HG02884 (cell line): ENCODE data around the gene PPP4R4.

ENCODE experiments used
- ATAC-seq: cut with Tn5 transposase; IDR thresholded peaks from one replicate; pipeline ENCODE4 v1.9.1; 2021; ENCODE audit warnings: mild to moderate bottlenecking, moderate library complexity; ENCODE audit not compliant: unreplicated experiment

The PPP4R4 gene, protein sequence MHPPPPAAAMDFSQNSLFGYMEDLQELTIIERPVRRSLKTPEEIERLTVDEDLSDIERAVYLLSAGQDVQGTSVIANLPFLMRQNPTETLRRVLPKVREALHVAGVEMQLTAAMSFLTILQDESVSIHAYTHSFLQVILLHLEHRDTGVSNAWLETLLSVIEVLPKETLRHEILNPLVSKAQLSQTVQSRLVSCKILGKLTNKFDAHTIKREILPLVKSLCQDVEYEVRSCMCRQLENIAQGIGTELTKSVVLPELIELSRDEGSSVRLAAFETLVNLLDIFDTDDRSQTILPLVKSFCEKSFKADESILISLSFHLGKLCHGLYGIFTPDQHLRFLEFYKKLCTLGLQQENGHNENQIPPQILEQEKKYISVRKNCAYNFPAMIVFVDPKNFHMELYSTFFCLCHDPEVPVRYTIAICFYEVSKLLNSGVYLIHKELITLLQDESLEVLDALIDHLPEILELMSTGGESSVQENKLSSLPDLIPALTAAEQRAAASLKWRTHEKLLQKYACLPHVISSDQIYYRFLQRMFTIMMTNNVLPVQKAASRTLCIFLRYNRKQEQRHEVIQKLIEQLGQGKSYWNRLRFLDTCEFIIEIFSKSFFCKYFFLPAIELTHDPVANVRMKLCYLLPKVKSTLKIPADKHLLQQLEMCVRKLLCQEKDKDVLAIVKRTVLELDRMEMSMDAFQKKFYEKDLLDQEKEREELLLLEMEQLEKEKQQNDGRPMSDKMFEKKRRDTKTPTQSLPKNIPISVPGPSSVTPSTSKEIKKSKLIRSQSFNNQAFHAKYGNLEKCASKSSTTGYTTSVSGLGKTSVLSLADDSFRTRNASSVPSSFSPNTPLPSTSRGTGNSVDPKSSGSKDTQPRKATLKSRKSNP

DNA sequence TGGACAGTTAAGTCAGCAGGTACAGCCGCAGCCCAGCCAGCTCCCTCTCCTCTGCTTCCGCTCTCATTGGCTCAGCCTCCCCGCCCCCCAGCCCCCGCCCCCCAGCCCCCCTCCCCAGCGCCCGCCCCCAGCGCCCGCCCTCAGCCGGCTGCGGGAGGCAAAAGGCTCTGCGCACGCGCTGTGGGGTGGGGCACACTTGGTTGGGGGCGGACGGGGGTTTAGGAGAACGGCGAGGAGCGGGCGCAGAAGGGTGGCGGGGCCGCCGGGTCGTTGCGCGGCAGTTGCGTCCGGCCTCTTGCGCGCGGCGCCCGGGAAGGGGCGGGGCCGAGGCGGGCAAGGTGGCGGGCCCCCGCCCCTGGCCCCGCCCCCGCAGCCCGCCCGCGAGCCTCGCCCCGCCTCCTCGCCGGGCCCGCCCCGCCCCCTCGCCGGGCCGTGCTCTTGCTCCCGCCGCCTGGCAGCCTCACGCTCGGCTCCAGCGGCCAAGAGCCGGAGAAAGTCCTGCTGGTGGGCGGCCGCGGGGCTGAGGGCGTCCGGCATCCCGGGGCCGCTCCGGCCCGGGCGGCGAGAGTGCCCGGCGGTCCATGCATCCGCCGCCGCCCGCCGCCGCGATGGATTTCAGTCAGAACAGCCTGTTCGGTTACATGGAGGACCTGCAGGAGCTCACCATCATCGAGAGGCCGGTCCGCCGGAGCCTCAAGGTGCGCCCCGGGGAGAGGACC lies at the start of gene PPP4R4:
Gene PPP4R4 (plus strand): TSS at position 438 of the 719 bp plus-strand sequence. CDS start 144 bp downstream, at position 582.
- ATAC-seq, result peak; percentile 79

DNA sequence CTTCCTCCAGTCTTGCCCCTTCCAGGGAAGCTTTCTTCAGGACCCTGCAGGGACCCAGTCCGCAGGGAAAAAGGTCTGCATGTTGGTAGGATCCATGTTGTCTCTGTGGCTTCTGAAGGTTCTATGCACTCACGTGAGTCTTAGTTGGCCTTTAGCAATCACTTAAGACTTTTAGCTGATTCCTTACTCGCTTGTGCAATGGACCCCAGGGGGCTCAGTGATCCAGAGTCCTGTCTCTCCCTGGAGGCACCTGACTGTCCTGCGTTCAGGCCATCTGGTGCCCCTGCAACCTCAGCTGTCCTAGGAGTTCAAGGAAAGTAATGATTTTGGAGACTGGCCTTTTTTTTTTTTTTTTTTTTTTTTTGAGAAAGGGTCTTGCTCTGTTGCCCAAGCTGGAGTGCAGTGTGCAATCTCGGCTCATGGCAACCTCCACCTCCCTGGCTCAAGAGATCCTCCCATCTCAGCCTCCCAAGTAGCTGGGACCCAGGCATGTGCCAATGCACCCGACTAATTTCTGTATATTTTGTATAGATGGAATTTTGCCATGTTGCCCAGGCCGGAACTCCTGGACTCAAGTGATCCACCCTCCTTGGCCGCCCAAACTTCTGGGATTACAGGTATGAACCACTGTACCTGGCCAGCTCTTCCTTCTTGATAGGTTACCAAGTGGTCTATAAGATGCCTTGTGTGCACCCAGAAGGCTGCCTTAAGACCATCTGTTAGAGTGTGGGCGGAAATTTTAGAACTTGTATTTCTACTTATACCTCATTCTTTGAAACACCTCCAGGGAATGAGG lies 49.3 kb upstream of the PPP4R4 start:
- no peak for ATAC-seq

DNA sequence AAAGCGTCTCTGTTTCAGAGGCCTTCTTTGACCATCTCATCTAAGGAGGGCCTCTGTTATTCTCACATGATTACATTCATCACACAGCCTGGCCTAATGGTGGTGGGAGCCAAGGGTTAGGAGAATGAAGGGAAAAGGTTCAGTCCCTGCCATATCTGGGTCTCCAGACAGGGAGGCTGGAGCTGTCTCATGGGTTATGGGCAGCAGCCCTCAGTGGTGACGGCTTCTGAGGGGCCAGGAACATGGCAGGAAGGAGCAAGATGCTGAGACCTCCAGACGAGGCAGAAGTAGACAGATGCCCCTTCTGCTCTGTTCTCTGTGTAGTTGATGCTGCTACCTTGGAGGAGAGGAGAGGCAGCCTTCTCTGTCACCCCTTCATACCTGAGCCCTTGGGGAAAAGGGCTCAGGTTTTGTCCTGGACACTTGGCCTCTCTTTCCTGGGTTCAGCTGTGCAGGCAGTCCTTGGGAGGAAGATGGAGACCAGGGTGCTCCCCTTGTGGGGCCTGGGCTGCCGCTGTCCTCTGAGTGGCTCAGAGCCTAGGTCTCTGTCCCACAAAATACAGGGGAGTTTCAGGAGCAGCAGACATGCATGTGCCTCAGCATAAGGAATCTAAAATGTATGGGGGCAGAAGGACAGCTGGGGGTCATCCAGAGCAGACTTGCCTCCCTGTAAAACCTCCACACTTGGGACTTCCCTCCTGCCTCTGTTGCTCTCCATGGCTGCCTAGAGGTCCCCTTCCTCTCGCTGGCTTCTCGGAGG lies 48.3 kb upstream of the PPP4R4 start:
- ATAC-seq, result no peak

DNA sequence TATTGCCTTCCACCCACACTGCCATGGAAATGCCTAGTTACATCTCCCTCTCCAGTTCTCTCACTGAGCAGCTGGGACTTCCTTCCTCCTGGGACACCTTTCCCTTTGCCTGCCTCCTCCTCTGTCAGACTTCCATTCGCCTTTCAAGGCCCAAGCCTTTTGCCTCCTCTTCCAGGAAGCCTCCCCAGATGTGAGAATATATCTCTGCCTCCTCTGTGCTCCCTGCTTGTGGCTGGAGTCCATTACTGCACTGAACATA lies 47.8 kb upstream of the PPP4R4 start:
- ATAC-seq, result no peak

DNA sequence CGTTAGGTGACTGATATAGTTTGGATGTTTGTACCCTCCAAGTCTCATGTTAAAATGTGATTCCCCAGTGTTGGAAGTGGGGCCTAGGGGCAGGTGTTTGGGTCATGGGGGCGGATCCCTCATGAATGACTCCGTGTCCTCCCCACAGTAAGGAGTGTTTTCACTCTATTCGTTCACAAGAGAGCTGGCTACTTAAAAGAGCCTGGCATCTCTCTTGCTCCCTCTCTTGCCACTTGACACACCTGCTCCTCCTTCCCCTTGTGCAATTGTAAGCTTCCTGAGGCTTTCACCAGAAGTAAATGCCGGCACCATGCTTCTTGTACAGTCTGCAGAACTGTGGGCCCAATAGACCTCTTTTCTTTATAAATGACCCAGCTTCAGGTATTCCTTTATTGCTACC lies 47.3 kb upstream of the PPP4R4 start:
- ATAC-seq, result no peak

DNA sequence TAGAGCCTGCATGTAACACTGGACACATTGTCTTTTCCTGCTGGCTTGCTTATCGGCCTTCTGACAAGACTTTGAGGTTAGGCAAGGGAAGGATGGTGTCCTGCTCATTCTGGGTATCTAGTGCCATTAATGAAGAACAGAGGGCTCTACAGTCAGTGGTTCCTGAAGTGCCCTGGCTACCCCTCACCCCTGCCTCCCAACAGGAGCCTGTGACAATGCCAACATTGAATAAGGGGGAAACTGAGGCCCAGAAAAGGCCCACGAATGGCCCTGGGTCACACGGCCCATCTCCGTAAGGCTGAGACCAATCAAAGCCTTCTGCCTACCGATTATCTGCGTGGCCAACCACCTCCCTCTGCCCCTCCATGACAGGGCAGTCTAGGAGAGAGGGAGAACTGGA lies 46.8 kb upstream of the PPP4R4 start:
- no peak for ATAC-seq

DNA sequence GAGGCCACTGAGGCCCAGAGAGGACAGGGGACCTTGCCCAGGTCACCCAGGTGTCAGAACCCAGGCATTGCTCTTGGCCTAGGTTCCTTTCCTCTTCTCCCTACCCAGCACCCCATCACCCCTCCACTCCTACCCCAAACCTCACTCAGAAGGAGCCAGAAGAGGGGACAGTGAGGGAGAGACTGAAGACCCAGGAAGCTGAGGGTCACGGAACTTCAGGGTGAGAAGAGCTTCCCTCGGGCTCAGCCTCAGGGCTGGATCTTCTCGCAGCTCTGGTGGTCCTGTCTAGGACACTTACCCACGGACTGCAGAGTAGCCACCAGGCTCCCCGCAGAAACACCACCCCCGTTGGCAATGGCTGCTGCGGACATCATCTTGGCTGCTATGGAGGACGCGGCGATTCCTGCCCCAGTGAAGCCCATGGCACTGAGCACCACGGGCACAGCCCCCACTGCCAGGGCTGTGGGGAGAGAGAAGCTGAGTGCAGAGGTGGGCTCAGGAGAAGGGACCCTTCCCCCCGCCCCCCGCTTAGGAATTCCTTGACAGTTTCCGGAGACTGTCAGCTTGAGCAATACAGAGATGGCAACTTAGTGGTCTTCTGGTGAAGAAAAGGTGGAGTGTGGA lies 45.8 kb upstream of the PPP4R4 start:
- ATAC-seq, result no peak

DNA sequence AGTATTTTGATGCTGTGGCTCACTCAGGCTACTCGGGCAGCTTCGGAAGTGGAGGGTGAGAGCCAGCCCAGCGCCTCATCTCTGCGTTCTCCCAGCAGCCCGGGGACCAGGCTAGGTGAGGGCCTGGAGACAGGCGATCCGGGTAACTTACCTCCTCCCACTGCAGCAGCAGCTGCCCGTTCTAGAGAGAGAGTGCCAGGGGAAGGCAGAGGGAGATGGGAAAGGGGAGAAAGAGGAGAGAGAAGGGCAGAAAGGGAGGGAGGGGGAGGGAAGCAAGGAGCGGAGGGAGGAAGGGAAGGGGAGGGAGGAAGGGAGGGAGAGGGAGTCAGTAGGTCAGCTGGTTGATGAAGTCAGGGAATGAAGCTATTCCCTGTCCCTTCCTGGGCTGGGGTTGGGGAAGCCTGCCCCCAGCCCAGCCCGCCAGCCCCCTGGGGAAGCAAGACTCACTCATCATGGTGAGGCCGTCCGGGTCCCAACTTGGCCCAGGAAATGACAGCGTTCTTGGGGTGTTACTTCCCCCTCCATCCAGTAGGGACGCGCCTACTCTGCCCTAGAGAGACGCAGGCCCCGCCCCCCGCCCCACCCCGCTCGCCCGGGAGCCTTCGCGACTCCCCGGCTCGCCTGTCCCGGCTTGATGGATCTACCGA lies 44.9 kb upstream of the PPP4R4 start, which contains the start of gene IFI27L2:
Gene IFI27L2 (minus strand): TSS at position 494 of the 647 bp plus-strand sequence. CDS start 40 bp downstream, at position 454.
- peak; percentile 97 for ATAC-seq

DNA sequence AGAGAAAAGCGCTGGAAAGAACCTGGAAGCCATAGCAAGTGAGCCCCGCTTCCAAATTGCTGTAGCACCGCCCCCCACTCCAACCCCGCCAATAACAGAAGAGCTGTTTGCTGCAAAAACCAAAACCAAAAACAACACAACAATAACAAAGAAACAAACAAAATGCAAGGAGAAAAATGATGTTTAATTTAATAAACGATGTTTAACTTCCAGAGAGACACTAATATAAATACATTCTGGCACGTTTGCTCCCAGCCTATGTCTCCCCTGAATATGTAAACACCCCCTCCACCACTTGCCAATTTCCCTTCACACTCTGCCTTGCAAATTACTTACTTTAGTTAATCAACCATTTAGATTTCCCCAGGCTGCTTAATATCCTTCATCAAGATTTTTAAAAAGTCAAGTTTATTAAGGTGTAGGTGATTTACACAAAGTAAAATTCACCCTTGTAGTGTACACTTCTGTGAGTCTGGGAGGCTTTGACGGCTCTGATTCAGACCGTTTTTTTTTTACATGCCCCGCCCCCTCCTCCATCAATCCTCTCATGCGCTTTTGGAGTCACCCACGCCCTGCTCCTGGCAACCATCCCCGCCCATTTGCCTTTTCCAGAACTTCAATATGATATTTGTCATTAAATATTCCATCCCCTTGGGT lies 44.2 kb upstream of the PPP4R4 start:
- ATAC-seq, result no peak

DNA sequence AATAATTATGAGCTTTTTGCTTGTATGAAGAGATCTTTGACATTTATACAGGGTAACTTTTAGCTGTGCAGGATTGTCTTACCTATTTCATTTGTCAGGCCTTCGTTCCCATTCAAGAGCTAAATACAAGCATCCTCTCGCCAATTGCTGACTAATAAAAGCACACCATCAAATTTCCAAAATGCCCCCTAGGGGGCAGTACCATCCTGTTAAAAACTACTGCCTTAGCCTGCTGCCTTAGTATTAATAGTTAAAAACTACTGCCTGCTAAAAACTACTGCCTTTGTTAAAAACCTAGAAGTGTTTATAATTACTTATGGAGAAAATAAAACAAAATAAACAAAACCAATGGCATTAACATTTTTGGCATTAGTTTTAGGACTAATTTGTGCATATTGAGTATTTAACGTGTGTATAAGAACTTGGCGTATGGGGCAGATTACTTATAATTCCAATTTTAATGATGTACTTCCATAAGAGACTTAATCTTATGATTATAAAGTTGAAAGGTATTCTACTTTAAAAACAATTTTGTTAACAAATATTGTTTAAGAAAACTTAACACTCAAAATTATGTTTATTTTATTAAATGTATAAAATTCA lies 41.7 kb upstream of the PPP4R4 start:
- ATAC-seq, result no peak

DNA sequence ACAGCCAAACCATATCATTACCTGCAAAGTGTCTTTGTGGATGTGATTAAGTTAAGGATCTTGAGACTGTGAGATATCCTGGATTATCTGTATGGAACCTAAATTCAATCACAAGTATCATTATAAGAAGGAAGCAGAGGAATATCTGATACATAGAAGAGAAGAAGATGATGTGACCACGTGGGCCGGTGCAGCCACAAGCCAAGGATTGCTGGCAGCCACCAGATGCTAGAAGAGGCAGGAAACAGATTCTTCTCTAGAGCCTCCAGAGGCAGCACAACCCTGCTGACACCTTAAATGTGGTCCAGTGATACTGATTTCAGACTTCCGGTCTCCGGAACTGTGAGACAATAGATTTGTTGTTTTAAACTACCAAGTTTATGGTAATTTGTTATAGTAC lies 38.6 kb upstream of the PPP4R4 start:
- no peak for ATAC-seq

DNA sequence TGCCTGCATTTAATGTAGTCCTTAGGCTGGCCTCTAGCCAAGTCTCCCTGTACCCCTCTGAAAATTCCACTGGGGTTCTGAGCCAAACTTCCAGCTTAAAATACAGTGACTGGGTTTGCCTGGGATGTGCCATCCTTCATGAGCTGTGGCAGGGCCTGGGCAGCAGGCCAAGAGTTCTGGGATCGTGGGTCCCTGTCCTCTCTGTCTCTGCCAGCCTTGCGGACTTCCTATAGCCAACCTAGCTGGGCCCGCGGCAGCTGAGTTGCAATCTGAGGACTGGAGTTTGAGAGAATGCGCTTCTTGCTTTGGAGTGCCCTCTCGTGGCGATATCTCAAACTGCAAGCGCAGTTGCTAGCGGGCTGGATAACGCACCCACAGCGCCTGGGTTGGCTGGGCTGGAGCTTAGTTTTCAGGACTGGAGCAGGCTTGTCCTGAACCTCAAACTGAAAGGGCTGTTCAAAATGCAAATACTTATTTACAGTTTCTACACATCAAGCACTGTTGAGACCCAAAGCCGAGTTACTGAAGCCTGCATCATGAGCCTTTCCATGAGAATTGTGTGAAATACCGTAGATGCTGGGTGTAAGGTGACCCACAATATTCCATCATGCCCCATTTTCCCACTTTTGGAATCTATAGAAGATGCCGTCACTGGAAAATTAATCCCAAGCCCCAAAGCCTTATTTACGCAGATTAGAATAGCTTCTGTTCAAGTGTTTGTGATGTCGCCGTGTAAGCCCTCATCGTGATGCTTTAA lies 37.4 kb upstream of the PPP4R4 start:
- ATAC-seq, result no peak

DNA sequence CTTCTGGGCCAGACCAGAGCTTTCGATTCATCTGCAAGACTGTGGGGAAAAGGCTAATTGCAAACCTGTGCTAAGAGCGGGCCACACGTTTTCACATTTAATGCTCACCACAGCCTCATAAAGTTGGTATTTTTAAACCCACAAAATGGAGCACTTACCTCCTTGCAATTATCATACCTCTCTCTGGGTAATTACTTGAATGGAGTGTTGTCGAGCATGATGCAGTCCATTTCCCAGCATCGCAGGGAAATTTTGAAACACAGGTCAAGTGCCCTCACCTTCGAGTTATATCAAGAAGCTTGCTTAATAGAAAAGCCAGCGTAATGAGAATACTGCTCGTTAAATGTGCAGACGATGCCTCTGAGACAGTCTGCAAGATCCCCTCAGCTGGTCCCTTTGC lies 35.9 kb upstream of the PPP4R4 start:
- ATAC-seq, result no peak

DNA sequence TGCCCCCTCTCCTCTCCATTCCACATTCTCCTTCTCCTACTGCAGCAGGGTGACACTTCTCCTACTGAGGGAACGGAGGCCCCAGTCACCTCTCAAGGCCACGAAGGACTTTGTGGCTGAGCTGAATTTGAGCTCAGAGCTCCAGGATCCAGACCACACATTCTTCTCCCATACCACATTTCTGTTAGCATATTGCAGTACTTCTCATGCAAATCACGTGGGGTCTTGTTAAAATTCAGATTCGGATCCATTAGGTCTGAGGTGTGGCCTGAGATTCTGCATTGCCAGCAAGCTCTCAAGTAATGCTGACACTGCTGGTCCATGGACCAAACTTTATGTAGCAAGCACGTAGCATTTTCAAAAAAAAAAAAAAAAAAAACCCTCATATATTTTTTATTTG lies 35.1 kb upstream of the PPP4R4 start:
- no peak for ATAC-seq

DNA sequence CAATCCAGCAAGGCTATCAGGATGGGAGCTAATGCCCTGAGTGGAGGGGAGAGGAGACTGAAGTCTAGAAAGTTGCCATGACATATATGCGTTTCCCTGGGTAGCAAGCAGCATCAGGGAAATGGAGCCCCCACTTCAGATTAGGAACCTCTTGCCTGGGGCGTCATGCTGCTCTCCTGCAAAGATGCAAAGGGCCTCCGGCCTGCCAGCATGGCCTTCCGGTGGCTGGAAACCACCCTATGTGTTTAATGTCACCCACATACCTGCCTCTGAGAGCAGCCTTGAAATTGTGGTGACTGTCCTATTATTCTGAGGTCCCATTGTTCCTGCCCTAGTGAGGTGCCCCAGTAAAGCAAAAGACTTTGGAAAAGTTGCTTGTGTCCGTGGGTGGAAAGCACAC lies 34.7 kb upstream of the PPP4R4 start:
- ATAC-seq, result no peak

DNA sequence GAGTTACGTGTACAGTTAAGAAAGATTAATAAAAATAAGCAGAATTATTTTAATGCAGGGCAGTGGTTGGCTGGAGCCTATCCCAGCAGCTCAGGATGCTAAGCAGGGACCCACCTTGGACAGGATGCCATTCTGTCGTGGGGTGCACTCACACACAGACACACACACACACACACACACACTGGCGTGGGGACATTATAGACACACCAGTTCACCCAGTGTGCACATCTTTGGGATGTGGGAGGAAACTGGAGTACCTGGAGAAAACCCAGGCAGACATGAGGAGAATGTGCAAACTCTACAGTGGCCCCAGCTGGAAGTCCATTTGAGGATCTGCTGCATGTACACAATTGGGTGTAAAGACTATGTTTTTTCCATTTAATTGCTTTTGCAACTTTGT lies 31.9 kb upstream of the PPP4R4 start:
- no peak for ATAC-seq

DNA sequence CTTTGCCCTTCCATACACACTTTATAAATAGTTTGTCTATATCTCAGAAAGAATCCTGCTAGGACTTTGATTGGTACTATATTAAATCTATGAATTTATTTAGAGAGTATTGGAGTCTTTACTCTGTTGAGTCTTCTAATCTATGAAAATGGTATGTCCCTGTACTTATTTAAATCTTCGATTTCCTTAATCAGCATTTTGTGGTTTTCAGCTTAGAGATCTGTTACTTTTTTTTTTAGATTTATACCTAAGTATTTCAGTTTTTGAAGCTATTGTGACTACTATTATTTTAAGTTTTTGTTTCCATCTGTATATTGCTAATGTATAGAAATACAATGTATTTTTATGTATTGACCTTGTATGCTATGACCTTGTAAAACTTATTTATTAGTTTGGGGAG lies 31.3 kb upstream of the PPP4R4 start:
- no peak for ATAC-seq
